Measurements from ENCODE around the gene KRTAP10-3. TPM values are rescaled to one million over a fixed set of nuclear protein-coding genes. Genes with fewer than 3 reads are reported as not detected.

Gene KRTAP10-3
- total RNA-seq, 1 experiment from 2014 or later = not detected

DNA sequence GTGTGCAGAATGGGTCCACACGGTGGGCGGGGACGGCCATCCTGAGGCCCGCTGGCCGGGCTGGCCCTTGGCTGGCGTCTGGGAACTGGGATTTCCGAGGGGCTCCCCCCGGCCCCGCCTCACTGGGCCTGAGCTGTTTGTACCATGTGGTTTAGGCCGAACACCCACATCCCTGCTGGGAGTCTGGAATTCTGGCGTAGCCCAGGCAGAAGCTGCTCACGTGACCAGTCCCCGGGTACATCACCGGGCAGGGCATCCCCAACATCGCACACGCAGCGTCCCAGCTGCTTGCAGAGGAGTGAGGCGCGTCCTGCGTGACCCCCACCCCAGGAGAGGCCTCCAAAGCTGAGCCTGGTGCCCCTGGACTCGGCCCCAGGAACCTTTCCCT is 43.9 kb upstream of the KRTAP10-3 start:
- intact Hi-C loops (cut with micrococcal nuclease; ENCODE audit: unreplicated experiment) = no loop called here
- TF ChIP-seq TCF7L2 (IDR thresholded peaks at IDR 0.05; ENCODE audit: low read depth, low read length) (no peak), POLR2AphosphoS5 (IDR thresholded peaks at IDR 0.05; ENCODE audit: low read depth, low read length) (no peak), SIN3A (IDR thresholded peaks at IDR 0.05; ENCODE audit: borderline replicate concordance, insufficient read depth, low read depth, low read length) (no peak)
- TF ChIP-seq, protein P1, sequence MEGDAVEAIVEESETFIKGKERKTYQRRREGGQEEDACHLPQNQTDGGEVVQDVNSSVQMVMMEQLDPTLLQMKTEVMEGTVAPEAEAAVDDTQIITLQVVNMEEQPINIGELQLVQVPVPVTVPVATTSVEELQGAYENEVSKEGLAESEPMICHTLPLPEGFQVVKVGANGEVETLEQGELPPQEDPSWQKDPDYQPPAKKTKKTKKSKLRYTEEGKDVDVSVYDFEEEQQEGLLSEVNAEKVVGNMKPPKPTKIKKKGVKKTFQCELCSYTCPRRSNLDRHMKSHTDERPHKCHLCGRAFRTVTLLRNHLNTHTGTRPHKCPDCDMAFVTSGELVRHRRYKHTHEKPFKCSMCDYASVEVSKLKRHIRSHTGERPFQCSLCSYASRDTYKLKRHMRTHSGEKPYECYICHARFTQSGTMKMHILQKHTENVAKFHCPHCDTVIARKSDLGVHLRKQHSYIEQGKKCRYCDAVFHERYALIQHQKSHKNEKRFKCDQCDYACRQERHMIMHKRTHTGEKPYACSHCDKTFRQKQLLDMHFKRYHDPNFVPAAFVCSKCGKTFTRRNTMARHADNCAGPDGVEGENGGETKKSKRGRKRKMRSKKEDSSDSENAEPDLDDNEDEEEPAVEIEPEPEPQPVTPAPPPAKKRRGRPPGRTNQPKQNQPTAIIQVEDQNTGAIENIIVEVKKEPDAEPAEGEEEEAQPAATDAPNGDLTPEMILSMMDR (IDR thresholded peaks at IDR 0.05) = no peak
- TF ChIP-seq, protein P2, sequence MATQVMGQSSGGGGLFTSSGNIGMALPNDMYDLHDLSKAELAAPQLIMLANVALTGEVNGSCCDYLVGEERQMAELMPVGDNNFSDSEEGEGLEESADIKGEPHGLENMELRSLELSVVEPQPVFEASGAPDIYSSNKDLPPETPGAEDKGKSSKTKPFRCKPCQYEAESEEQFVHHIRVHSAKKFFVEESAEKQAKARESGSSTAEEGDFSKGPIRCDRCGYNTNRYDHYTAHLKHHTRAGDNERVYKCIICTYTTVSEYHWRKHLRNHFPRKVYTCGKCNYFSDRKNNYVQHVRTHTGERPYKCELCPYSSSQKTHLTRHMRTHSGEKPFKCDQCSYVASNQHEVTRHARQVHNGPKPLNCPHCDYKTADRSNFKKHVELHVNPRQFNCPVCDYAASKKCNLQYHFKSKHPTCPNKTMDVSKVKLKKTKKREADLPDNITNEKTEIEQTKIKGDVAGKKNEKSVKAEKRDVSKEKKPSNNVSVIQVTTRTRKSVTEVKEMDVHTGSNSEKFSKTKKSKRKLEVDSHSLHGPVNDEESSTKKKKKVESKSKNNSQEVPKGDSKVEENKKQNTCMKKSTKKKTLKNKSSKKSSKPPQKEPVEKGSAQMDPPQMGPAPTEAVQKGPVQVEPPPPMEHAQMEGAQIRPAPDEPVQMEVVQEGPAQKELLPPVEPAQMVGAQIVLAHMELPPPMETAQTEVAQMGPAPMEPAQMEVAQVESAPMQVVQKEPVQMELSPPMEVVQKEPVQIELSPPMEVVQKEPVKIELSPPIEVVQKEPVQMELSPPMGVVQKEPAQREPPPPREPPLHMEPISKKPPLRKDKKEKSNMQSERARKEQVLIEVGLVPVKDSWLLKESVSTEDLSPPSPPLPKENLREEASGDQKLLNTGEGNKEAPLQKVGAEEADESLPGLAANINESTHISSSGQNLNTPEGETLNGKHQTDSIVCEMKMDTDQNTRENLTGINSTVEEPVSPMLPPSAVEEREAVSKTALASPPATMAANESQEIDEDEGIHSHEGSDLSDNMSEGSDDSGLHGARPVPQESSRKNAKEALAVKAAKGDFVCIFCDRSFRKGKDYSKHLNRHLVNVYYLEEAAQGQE (IDR thresholded peaks at IDR 0.05; ENCODE audit: insufficient read depth in 1 of 2, low read depth in 2 of 2, low read length in 1 of 2) = no peak
- Histone ChIP-seq H3K36me3 (ENCODE audit: control insufficient read depth, insufficient read depth, low read length) (no peaks in the 10 kb centered on the region), H3K4me3 (ENCODE audit: low read depth in 2 of 2, low read length in 2 of 2) (no peak overlapping the region), H3K4me1 (ENCODE audit: control insufficient read depth, insufficient read depth, low read length) (no peaks in the 10 kb centered on the region; the same call in 1 of the 2 replicates), H3K27ac (ENCODE audit: low read length) (no peak overlapping the region), H3K9me3 (ENCODE audit: control insufficient read depth, insufficient read depth, low read depth, low read length) (no peaks in the 10 kb centered on the region), H3K27me3 (ENCODE audit: control insufficient read depth, insufficient read depth, low read length) (no peaks in the 10 kb centered on the region)
- in situ Hi-C loops (cut with HindIII; ENCODE audit: low pct_unique_long_range_greater_than_20kb, low sequenced_read_pairs) = no loop called here
- ChIA-PET CTCF (no interaction called here), POLR2A (no interaction called here)
- 0 out of 2 replicates have a peak, but pooled peaks have one; percentile 23 for ATAC-seq
- BruUV-seq (replicated peaks) = no TSS peak
- no peak for DNase-seq (ENCODE audit: low read depth, low spot score)

DNA sequence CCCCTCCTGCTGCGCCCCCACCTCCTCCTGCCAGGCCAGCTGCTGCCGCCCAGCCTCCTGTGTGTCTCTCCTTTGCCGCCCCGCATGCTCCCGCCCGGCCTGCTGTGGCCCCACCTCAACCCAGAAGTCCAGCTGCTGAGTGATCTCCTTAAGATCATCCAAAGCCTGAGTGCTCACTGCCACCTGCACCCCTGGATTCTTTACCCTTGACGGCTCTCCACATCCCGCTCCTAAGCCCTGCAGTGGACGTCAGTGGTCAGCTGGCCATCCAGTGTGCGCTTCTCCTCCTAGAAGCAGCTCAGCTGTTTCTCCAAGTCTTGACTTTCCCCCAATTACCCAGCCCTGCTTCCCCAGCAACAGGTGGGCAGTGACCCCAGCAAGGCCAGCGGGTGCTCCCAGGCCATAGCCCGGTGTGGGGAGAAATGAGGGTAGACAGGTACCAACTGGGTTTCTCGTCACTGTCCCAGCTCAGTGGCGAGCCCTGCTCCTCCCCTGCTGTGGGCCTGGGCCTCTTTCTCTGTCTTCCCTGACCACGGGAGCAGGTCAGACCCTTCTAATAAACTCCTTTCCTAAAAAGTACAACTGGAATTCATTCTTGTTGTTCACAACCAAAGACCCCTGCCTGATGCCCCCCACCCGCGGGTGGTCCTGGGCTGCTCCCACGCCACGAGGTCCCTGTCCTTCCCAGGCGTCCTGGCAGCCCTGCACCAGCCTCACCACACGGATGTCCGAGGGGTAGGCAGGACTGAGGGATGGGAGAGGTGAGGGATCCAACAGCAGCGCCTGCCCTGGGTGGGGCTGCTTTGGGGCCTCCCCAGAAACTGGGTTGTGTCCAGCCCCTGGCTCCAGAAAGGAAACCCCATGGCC is 43.2 kb upstream of the KRTAP10-3 start:
- DNase-seq (ENCODE audit: low read depth, low spot score) = no peak
- H3K4me3 ChIP-seq (ENCODE audit: low read depth in 2 of 2, low read length in 2 of 2) = no peak overlapping the region
- in situ Hi-C loops (cut with HindIII; ENCODE audit: low pct_unique_long_range_greater_than_20kb, low sequenced_read_pairs) = no loop called here
- no peak overlapping the region for H3K27ac ChIP-seq (ENCODE audit: low read length)
- no peaks in the 10 kb centered on the region for H3K36me3 ChIP-seq (ENCODE audit: control insufficient read depth, insufficient read depth, low read length)
- CTCF ChIA-PET = interaction anchor here (0.6 kb wide), 1 partner anchor 117 kb away, joined by 4 read pairs; no protein-coding TSS in a partner anchor
- TF ChIP-seq, protein P1 (IDR thresholded peaks at IDR 0.05) = no peak
- TF ChIP-seq POLR2AphosphoS5 (IDR thresholded peaks at IDR 0.05; ENCODE audit: low read depth, low read length) (no peak), TCF7L2 (IDR thresholded peaks at IDR 0.05; ENCODE audit: low read depth, low read length) (no peak), SIN3A (IDR thresholded peaks at IDR 0.05; ENCODE audit: borderline replicate concordance, insufficient read depth, low read depth, low read length) (no peak)
- TF ChIP-seq, protein P2 (IDR thresholded peaks at IDR 0.05; ENCODE audit: insufficient read depth in 1 of 2, low read depth in 2 of 2, low read length in 1 of 2) = no peak
- no peak; the same call in 1 of the 2 replicates for ATAC-seq
- H3K9me3 ChIP-seq (ENCODE audit: control insufficient read depth, insufficient read depth, low read depth, low read length) = no peaks in the 10 kb centered on the region
- no TSS peak for BruUV-seq (replicated peaks)
- H3K27me3 ChIP-seq (ENCODE audit: control insufficient read depth, insufficient read depth, low read length) = no peaks in the 10 kb centered on the region
- no peaks in the 10 kb centered on the region; the same call in none of the 2 replicates for H3K4me1 ChIP-seq (ENCODE audit: control insufficient read depth, insufficient read depth, low read length)
- intact Hi-C loops (cut with micrococcal nuclease; ENCODE audit: unreplicated experiment) = no loop called here
- POLR2A ChIA-PET = no interaction called here
